Stimulated activated CD4-positive, alpha-beta T cell treated with anti-CD3 and anti-CD28 coated beads, Interleukin-12 subunit alpha, Interleukin-12 subunit beta, amount 100 ng/mL, for 24 hours (primary cell): Measurements from ENCODE around the gene TNRC6A.
"Not testable (repeated sequence)": the region's sequence is repeated elsewhere in the genome, so short reads cannot be mapped to it uniquely, and the experiment has no call there.

Source experiments
- DNase-seq, 2 experiments: peaks; one replicate each; pipeline ENCODE4 v3.0.0-alpha.2; 2020; ENCODE audit warnings: low read depth in 2 of 2

Gene TNRC6A

GRCh38 chr16:24758373-24758772 lies 28.9 kb downstream of the TNRC6A start:
- no peak for DNase-seq

GRCh38 chr16:24759006-24759405 lies 29.6 kb downstream of the TNRC6A start:
- no peak for DNase-seq

GRCh38 chr16:24761526-24761925 lies 32.1 kb downstream of the TNRC6A start:
- DNase-seq = no peak

- DNase-seq = no peak
Measured at GRCh38 chr16:24764916-24765315, 35.5 kb downstream of the TNRC6A start.

GRCh38 chr16:24766057-24766456 lies 36.6 kb downstream of the TNRC6A start:
- DNase-seq = no peak

GRCh38 chr16:24769806-24770205 lies 40.4 kb downstream of the TNRC6A start:
- DNase-seq = no peak

- DNase-seq = no peak
Measured at GRCh38 chr16:24771132-24771778, 41.8 kb downstream of the TNRC6A start.

- DNase-seq = no peak
Measured at GRCh38 chr16:24771779-24772157, 42.3 kb downstream of the TNRC6A start.

GRCh38 chr16:24773771-24774427 lies 44.4 kb downstream of the TNRC6A start:
- DNase-seq = no peak

- DNase-seq = no peak
Measured at GRCh38 chr16:24774510-24774909, 45.1 kb downstream of the TNRC6A start.

GRCh38 chr16:24775455-24775854 lies 46.0 kb downstream of the TNRC6A start:
- no peak for DNase-seq

GRCh38 chr16:24776501-24777220 lies 47.2 kb downstream of the TNRC6A start:
- DNase-seq = no peak

- no peak for DNase-seq
Measured at GRCh38 chr16:24778671-24779070, 49.2 kb downstream of the TNRC6A start.

- DNase-seq = no peak
Measured at GRCh38 chr16:24781256-24781655, 51.8 kb downstream of the TNRC6A start.

- DNase-seq = no peak
Measured at GRCh38 chr16:24784121-24784520, 54.7 kb downstream of the TNRC6A start.

- no peak for DNase-seq
Measured at GRCh38 chr16:24789881-24790280, 60.4 kb downstream of the TNRC6A start.

GRCh38 chr16:24800586-24800985 lies 71.1 kb downstream of the TNRC6A start:
- DNase-seq = no peak

- DNase-seq = no peak
Measured at GRCh38 chr16:24801761-24802302, 72.4 kb downstream of the TNRC6A start.

- no peak for DNase-seq
Measured at GRCh38 chr16:24805484-24805883, 76.0 kb downstream of the TNRC6A start.

GRCh38 chr16:24807301-24807700 lies 77.8 kb downstream of the TNRC6A start:
- DNase-seq = no peak

GRCh38 chr16:24810951-24811843 lies 81.7 kb downstream of the TNRC6A start:
- no peak for DNase-seq

GRCh38 chr16:24812813-24813212 lies 83.4 kb downstream of the TNRC6A start:
- not testable (repeated sequence) for DNase-seq
